HG03097 (cell line): ENCODE data around the gene FRY.

ENCODE experiments used
- ATAC-seq: cut with Tn5 transposase; IDR thresholded peaks from one replicate; pipeline ENCODE4 v1.9.1; 2021; ENCODE audit not compliant: unreplicated experiment, low FRiP score

Gene FRY

DNA sequence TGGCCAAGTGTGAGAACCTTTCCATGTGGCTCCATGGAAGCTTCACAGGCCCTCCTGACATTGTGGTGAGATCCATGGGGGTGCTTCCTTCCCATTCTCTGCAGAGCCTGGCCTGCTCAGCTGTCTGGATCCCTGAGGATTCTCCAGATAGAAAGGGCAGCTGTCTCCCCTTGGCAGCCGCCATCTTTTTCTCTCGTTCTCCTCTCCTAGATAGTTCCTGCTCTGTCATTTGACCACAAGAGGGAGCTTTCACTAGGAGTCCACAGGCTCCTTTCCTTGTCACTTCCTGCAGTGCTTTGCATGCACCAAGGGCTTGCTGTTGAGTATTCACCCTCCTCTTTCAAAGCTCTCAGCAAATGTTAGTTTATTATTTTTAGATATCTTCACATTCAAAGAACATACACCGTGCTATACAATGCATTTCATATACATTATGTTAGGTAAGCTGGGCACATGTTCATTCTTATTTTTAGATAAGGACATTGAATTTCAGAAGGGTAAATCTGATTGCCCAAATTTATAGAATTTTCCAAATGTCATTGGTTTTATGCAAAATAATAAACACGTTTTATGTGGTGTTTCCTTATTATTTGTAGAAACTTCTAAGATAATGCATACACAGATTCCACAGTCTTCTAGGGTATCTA, 133.2 kb downstream of the FRY start:
- no peak for ATAC-seq

DNA sequence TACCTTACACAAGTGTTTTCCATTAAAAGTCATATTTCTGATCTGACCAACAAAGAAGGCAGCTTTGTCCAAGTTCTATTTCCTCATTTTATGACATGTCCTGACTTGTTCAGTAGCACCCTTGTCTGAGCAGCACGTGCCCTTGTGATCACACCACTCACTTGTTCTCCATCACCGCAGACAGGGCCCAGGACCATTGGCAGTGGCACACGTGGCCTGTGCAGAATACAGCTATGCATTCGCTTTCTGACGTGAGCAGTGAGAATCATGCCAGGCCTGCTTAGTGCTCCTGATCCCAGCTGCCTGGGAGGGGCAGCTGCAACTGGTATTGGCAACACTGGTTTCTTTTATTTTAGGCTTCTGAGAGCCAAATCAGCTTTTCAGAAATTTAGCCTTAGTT, 134.2 kb downstream of the FRY start:
- no peak for ATAC-seq

DNA sequence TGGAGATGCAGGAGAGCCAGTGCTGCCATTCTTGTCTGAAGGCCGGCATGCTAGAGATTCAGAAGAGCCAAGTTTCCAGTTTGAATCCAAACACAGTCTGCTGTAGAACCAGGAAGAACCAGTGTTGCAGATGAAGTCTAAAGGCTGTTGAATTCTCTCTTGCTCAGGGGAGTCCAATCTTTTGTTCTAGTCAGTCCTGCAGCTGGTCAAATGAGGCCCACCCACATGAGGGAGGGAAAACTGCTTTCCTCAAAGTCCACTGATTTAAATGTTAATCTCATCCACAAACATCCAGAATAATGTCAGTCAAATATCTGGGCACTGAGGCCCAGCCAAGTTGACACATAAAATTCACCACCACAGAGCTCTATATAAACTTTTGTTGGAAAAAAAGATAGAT, 136.6 kb downstream of the FRY start:
- no peak for ATAC-seq

DNA sequence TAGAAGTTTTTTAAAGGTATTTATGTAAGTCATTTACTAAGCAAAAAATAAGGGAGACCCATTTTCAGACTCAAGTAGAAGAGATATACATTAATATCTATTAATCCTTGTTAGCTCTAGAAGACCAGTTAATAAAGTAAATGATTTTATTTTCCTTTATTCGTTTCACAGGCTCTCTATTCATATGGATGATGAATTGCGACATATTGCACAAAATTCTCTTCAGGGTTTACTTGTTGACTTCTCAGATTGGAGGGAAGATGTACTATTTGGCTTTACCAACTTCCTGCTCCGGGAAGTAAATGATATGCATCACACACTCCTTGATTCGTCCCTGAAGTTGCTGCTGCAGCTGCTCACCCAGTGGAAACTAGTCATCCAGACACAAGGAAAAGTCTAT, 139.3 kb downstream of the FRY start:
- ATAC-seq: no peak

DNA sequence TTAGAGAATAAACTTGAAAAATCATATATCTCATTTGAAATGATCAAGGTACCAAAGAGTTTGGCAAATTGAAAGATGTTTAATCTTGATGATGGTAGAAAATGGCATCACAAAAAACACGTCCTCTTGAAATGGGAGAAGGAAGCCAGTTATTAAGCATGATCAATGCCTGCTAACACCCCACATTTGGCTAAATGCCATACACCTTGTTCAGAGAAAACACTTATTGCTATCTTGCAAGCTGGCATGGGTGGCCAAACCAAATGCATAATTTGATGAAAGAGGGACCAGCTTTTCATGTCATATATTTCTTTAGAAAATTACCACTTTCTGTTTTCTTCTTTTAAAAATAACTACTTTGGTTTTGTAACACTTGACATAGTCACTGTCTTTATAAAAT, 142.3 kb downstream of the FRY start:
- no peak for ATAC-seq

DNA sequence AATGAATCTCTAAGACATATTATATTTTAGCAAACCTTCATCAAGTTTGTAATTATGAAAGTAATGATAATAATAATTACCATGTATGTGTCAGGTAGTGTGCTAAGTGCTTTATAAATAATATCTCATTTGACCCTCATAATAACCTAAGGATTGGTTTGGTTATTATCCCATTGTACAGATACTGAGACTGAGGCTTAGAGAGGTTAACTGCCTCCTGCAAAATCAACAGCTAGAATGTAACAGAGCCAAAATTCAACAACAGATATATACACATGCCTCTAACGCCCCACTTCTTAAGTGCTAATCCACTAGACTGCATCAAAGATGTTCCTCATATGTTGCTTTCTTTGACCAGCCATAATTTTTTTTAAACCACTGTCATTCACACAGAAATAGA, 142.8 kb downstream of the FRY start:
- no peak for ATAC-seq

DNA sequence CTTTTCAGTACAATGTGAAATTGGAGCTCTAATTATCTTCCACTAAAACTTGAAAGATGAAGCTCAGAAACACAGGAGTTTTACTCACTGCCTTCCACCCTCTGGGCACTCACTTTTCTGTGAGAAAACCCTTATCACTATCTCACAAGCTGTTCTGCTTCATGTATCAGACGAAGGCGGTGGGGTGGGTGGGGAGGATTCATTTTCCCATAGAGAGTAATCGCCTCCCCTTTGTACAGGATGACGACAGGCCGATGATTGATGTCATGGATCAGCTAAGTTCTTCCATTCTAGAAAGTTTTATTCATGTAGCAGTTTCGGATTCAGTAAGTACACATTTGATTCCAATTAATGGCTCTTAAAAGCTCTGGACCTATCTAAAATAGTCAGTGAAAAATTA, 143.7 kb downstream of the FRY start:
- no peak for ATAC-seq

DNA sequence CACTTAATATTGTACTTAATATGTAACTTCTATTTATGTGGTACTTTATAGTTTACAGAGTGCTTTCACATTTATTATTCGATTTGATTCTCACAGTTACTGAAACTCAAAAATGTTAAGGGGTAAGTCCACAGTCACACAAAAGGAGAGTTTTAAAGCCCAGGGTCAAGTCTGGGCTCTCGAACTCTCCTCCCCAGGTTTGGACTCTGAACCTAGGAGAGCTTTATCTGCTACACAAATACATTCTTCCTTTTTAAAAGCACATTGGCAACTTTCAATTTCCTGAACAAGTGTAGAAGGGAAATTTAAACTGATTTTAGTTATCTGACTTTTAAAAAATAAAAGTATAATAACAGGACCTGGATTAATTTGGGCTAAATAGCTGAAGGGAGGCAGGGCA, 144.4 kb downstream of the FRY start:
- ATAC-seq: no peak

DNA sequence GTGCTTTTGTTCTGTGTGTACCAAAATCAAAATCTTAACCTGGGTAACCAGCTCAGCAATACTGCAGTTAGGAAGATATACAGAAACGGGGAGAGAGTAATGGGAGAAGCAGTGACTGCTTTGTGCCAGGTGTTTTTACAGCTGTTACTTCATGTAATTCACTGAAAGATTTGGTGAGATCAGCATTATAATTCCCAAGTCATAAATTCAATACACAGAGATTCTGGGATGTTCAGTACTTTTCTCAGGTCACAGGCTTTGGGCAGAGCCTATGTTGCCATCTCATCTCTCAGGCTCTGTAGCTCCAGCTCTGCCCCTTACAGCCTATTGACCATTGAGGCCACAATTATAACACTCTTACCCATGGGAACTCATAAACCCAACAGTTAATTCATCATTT, 145.1 kb downstream of the FRY start:
- no peak for ATAC-seq

DNA sequence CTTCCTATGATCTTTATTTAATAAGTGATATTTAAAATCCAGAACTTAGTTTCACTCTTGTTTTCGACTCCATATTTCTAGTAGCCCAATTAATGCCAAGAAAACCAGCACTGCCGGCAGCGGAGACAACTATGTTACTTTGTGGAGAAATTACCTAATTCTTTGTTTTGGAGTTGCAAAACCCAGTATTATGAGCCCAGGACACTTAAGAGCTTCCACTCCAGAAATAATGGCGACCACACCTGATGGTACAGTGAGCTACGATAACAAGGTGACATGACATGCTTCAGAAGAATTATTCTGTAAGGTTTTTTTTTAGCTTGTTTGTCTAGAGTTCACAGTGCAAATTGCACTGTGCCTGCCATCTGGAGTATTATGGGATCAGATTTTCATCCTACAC, 147.2 kb downstream of the FRY start:
- ATAC-seq: no peak

DNA sequence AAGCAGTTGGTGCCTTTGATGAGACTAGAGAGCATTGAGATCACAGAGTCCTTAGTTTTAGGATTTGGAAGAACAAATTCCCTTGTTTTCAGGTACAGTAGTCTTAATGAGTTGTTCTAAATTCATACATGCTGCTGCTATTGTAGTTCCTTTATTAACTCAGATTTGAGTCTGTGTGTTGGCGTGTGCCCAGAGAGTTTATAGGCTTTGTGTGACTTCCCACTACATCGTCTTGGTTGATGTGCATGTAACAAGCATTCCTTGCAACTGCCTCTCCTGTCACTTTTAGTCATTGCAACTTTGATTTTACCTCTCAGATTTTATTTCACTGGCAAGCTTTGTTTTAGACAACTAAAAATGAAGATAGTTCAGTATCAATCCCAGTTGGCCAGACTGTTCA, 148.1 kb downstream of the FRY start:
- ATAC-seq: no peak

DNA sequence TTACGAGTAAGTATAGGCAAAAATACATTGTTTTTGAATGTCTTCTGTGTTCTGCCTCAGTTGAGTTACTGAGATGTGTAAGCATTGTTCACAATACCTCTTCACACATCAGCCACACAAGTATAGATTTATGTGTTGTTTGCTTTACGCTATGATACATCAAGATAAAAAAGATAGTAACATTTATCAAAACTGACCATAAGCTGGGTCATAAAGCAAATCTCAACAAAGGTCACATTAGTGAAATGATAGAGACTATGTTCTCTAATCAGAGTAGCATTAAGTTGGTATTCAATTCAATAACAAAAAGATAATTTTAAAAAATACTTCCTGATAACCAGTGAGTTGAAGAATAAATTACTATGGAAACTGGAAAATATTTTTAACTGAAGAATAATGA, 156.1 kb downstream of the FRY start:
- no peak for ATAC-seq

DNA sequence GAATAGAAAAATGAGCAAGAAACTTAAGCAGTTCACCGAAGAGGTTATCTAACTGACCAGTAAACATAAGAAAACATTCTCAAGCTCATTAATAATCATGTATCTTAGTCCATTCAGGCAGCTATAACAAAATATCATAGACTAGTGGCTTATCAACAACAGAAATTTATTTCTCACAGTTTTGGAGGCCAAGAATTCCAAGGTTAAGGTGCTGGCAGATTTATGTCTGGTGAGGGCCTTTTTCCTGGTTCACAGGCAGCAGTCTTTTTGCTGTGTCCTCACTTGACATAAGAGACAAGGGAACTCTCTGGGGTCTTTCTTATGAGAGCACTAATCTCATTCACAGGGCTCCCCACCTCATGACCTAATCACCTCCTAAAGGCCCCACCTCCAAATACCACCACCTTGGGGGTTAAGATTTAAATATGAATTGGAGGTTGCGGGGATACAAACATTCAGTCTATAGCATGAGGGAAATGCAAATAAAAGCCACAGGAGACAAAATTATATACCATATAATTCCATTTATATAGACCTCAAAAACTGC, 160.0 kb downstream of the FRY start:
- no peak for ATAC-seq

DNA sequence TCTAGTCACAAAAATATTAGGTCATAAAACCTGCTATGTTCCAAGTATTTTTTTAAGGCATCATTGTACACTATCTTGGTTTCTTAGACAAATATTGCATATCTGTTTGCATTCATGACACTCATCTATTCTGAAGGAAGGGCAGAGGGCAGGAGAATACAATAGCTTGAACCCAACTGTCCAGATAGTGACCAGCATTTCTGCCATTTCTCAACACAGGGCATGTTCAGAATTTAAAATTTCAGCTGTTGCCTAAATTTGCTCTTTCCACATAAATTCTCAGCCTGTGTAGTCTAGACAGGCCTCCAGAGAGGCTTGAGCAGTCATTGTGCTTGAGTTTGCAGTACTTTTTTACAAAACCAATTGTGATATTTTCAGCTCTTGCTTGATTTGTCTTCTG, 164.1 kb downstream of the FRY start:
- no peak for ATAC-seq

DNA sequence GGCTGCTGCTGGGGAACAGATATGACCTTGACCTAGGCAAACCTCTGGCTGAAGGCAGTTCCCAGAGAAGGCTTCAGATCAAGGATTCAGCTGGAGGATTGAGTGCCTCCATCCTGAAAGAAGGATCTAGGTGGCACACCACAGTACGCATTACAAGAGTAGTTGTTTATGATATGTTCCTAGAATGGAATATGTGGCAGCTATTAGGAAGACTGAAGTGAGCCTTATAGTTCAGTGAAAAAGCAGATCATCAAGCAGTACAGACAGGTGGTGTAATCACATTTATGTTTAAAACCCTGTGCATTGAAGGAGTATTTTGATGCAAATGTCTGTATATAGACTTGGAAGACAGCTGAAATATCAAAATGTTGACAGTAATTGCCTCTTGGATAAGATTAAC, 167.6 kb downstream of the FRY start:
- ATAC-seq: no peak

DNA sequence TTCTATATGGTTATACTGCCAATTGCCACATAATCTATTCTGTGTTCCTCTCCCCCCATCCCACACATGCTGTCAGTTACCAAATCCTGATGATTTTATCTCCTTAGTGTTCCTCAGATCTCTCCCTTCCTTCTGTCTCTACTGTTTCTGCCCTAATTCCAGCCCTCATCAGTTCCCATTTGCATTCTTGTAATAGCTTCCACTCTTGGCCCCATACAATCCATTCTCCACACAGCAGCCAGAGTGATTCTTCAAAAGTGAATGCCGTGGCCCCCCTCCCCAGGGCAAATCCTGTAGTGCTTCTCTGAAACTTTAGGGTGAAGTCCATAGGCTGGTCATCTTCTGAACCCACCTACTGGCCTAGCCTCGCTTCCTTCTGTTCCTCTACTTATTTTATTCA, 169.2 kb downstream of the FRY start:
- ATAC-seq: no peak

DNA sequence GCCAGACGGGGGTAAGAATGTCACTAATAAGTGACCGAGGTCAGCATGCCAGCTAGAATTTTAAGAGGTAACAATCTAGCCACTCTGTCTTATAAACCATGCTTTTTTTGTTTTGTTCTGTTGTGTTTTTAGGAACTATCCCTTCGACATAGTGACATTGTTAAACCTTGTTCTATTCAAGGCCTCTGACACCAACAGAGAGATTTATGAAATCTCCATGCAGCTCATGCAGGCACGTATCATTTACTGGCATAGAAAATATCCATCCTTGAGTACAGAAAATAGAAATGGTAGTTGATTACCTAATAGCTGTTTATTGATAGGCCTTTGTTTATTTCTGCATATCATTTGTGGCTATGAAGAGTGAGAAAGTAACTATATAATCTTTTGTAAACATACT, 170.2 kb downstream of the FRY start:
- ATAC-seq: no peak

DNA sequence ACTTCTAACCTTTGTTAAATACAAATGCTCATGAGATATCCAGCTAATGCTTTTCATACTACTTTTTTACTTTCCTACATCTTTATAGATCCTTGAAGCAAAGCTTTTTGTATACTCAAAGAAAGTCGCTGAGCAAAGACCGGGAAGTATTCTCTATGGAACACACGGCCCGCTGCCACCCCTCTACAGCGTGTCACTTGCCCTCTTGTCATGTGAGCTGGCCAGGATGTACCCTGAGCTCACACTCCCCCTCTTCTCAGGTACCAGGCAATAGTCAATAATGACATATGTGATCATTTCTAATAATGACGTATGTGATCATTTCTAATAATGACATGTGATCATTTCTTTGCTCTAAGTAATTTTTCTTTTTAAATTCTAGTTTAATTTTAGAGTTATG, 170.7 kb downstream of the FRY start:
- ATAC-seq: no peak

DNA sequence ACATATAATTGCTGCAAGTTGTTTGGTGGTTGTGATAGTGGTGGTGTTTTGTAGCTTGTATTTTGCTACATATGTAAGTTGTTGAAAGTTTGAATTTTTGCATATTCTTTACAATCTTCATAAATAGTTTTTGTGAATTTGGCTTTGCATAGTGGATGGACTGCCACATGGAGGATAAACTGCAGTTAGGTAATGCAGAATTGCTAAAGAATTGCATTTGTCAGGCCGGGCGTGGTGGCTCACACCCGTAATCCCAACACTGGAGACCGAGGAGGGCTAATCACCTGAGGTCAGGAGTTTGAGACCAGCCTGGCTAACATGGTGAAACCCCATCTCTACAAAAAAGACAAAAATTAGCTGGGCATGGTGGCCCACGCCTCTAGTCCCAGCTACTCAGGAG, 171.6 kb downstream of the FRY start:
- no peak for ATAC-seq

DNA sequence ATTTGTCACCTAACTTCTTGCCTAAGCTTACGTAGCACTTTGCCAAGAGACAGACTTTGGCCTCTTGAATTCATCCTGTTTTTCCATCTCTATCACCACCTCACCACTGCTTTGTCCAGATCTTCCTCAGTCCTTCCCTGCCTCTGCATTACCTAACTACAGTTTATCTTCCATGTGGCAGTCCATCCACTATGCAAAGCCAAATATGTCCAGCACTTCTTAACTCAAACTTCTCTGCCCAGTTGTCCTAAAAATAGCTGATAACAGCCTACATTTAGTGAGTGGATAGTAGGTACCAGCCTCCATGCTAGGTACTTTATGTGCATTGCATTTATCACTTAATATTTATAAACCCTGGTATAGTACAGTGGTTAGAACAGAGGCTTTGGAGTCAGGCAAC, 172.2 kb downstream of the FRY start:
- ATAC-seq: no peak

DNA sequence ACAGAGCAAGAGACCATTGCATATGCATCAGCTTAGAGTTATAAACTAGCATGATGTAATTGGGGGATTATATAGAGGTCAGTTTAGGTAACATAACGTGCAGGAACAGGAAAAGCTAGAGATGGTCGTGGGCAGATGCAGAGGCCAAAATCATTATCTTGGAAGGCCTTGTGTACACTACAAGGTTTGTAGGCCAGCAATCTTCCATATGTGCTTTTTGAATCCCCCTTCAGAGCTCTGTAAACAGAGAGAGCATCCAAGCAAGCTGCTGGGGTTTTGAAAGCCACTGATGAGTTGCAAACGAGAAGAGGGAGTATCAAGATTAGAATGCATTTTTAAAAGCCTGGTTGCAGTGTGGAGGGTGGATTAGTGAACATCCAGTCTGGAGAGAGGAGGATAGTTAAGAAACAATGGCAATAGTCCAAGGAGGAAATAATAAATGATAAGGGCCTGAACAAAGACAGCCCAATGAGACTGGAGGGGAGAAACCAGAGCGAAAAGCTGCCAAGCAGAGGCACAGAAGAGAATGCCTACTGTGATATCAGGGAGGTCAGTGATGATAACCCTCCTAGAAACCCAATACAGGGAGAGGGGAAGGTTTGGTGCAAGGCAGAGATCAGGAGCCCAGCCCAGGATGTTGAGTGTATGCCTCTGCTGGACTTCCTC, 174.0 kb downstream of the FRY start:
- no peak for ATAC-seq

DNA sequence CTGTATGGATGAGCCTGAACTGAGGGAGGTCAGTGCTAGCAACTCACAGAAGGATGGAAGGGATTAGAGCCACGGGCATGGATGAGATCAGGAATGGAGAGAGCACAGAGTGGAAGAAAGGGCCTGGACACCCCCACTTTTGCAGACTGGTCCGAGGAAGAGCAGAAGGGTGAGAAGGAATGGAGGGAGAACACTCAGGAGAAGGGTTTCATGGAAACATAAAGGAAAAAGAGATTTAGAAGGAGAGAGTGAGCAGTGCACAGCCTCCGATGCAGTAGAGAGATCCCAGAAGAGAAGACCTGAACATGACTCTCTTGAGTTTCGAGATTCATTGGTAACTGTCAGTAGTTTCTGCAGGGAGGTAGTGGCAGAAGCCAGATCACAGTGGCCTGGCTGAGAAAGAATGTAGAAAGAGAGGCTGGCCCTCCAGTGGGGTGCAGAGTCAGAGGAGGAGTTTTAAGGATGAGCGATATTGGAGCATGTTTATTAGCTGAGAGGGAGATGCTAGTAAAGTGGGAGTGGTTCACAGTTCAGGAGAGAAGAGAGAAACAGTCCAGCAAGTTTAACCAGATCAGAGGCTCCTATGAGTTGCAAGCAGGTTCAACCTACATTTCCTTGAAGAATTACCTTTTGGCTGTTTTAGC, 174.6 kb downstream of the FRY start:
- ATAC-seq: no peak
